Tibial artery (tissue), 4 donors: ENCODE results near the gene FAM13A.

Experiments
- DNase-seq, 2 donors: peaks; one replicate each; pipeline ENCODE4 v3.0.0-alpha.2; 2019
- H3K27ac ChIP-seq, 2 donors: fragments of 200-600 bp; sonication (generic) in 1 of 2; 1 replicate in 1 of 2; 2 replicates in 1 of 2; pipeline ENCODE4 v1.5.1; 2018 to 2019; ENCODE audit warnings: mild to moderate bottlenecking in 1 of 2
- H3K27me3 ChIP-seq, 2 donors: fragments of 200-600 bp; sonication (generic) in 1 of 2; one replicate each; pipeline versions ENCODE4 v1.5.1 to v1.6.0; 2016 to 2019
- H3K36me3 ChIP-seq, 3 donors: fragments of 200-600 bp; sonication (generic) in 2 of 3; one replicate each; pipeline ENCODE4 v1.5.1; 2016 to 2019; ENCODE audit warnings: mild to moderate bottlenecking in 2 of 3
- H3K4me1 ChIP-seq, 4 donors: fragments of 200-600 bp; sonication (generic) in 2 of 4; 1 replicate in 3 of 4; 2 replicates in 1 of 4; pipeline ENCODE4 v1.5.1; 2016 to 2019
- H3K4me3 ChIP-seq, 2 donors: fragments of 200-600 bp; sonication (generic) in 1 of 2; 1 replicate in 1 of 2; 2 replicates in 1 of 2; pipeline ENCODE4 v1.5.1; 2018 to 2019; ENCODE audit warnings: mild to moderate bottlenecking in 2 of 2
- H3K9me3 ChIP-seq, 3 donors: fragments of 200-600 bp; sonication (generic) in 1 of 3; one replicate each; pipeline ENCODE4 v1.5.1; 2016 to 2019
- intact Hi-C: fragments of 100-400 bp; cut with DNase I; formaldehyde crosslinking; loops from one replicate; pipeline ENCODE4 v1.15.0; 2023; ENCODE audit warnings: low total_unique reads
- TF ChIP-seq, protein P1 (sequence below), 2 experiments: fragments of 200-600 bp in 1 of 2; fragments of 450-650 bp in 1 of 2; IDR thresholded peaks; one replicate each; pipeline ENCODE4 v1.5.1; 2017 to 2019; ENCODE audit warnings: antibody characterized with exemption in 2 of 2, mild to moderate bottlenecking in 1 of 2, moderate library complexity in 1 of 2

FAM13A gene

DNA sequence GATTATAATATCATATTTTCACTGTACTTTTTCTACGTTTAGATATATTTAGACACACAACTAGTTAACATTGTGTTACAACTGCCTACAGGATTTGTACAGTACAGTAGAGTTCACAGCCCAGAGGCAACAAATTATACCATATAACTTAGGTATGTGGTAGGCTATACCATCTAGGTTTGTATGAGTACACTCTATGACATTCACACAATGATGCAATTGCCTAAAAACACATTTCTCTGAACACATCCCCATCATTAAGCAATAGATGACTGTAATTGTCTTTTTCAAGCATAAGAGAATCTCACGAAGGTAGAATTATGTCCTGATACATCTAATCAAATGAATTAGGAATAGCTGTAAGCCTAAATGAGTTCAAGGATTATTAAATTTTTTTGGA lies 42.0 kb upstream of the FAM13A start:
- Histone ChIP-seq H3K9me3 (no peaks in the 10 kb centered on the region), H3K27me3 (no peaks in the 10 kb centered on the region), H3K27ac (no peak overlapping the region), H3K4me3 (no peak overlapping the region), H3K4me1 (no peaks in the 10 kb centered on the region), H3K36me3 (no peaks in the 10 kb centered on the region)
- no peak for DNase-seq
- intact Hi-C loops: no loop called here
- TF ChIP-seq, protein P1, sequence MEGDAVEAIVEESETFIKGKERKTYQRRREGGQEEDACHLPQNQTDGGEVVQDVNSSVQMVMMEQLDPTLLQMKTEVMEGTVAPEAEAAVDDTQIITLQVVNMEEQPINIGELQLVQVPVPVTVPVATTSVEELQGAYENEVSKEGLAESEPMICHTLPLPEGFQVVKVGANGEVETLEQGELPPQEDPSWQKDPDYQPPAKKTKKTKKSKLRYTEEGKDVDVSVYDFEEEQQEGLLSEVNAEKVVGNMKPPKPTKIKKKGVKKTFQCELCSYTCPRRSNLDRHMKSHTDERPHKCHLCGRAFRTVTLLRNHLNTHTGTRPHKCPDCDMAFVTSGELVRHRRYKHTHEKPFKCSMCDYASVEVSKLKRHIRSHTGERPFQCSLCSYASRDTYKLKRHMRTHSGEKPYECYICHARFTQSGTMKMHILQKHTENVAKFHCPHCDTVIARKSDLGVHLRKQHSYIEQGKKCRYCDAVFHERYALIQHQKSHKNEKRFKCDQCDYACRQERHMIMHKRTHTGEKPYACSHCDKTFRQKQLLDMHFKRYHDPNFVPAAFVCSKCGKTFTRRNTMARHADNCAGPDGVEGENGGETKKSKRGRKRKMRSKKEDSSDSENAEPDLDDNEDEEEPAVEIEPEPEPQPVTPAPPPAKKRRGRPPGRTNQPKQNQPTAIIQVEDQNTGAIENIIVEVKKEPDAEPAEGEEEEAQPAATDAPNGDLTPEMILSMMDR (IDR thresholded peaks at IDR 0.05): no peak

DNA sequence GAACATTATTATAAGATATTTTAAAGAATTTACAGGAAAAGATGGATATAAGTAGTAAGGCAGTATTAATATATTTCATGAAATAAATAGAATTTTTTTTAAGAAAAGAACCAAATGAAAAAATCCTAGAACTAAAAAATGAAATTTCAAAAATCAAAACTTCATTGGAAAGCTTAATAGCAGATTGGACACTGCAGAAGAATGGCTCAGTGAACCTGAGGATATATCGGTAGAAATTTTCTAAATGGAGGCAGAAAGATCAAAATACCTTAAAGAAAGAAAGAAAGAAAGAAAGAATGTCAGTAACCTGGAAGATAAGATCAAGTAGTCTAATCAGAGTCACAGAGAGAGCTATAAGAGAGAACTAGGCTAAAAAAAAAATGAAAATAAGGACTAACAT lies 21.3 kb upstream of the FAM13A start:
- no peak for DNase-seq
- TF ChIP-seq, protein P1 (IDR thresholded peaks at IDR 0.05): no peak
- intact Hi-C loops: no loop called here
- Histone ChIP-seq H3K9me3 (peaks cover 0 to 11% (median 5%) of the 10 kb centered on the region in 3 donors), H3K27me3 (no peaks in the 10 kb centered on the region), H3K27ac (no peak overlapping the region), H3K4me3 (no peak overlapping the region), H3K36me3 (peaks cover 0 to 4% (median 0%) of the 10 kb centered on the region in 3 donors), H3K4me1 (no peaks in the 10 kb centered on the region)

DNA sequence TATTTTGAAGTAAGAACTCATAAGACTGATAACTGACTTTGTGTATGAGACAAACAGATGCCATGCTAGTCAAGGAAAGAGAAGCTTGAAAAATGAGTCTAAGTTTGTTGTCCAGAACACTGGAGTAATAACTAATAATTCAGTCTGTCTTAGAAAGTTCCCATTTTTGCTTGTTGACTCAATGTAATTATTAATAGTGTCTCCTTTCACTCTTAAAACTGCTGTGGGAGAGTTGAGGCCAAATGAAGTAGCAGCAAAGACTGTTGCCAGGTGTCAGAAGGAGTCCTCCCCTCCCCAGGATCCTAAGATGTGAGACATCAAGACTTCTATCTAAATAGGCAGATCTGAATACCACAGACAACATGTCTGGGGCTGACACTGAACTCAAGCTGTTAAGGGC lies 20.8 kb upstream of the FAM13A start:
- Histone ChIP-seq H3K4me1 (no peaks in the 10 kb centered on the region), H3K27me3 (no peaks in the 10 kb centered on the region), H3K36me3 (peaks cover 0 to 4% (median 0%) of the 10 kb centered on the region in 3 donors), H3K9me3 (peaks cover 0 to 11% (median 5%) of the 10 kb centered on the region in 3 donors), H3K4me3 (no peak overlapping the region), H3K27ac (no peak overlapping the region)
- TF ChIP-seq, protein P1 (IDR thresholded peaks at IDR 0.05): no peak
- no peak for DNase-seq
- intact Hi-C loops: no loop called here

DNA sequence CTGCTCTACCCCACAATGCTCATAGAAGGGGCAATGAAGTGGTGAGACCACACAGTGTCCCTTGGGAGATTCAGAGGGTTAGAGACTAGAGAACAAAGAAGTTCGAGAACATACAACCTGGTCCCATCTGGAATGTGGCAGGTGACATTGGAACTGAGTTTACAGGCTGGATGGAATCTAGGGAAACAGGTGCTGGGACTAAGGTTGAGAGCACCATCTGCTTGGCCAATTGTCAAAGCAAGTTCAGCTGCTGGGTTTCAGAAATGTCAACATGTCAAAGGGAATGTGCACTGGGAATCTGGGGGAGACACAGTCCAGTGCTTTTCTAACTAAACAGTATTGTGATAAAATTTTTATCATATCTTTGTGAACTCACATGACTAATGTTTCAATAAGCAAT lies 15.9 kb upstream of the FAM13A start:
- no peak overlapping the region for H3K27ac ChIP-seq
- intact Hi-C loops: no loop called here

DNA sequence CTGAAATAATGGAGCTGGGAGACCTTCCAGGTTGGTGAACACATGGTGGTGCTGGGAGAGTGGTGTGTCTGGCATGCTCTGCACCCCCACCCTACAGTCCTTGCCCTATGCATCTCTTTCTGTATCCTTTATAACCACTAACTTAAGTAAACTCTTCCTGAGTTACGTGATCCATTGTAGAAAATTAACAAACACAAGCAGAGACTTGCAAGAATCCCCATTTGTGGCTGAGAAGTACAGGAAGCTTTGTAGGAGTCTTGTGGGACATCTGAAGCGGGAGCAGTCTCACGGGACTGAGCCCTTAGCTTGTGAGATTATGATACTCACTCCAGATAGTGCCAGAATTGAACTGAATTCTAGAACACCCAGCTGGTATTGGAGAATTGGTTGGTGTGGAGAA lies 14.3 kb upstream of the FAM13A start:
- H3K4me3 ChIP-seq: no peak overlapping the region
- TF ChIP-seq, protein P1 (IDR thresholded peaks at IDR 0.05): no peak
- no peaks in the 10 kb centered on the region for H3K4me1 ChIP-seq
- DNase-seq: no peak
- no peaks in the 10 kb centered on the region for H3K27me3 ChIP-seq
- H3K27ac ChIP-seq: no peak overlapping the region
- intact Hi-C loops: no loop called here
- no peaks in the 10 kb centered on the region for H3K36me3 ChIP-seq
- H3K9me3 ChIP-seq: no peaks in the 10 kb centered on the region

More for the DNA sequence above, 15.9 kb upstream of the FAM13A start:
- peaks cover 0 to 2% (median 0%) of the 10 kb centered on the region in 3 donors for H3K36me3 ChIP-seq
- DNase-seq: no peak
- TF ChIP-seq, protein P1 (IDR thresholded peaks at IDR 0.05): no peak
- no peak overlapping the region for H3K4me3 ChIP-seq
- peaks cover 0 to 5% (median 0%) of the 10 kb centered on the region in 3 donors for H3K9me3 ChIP-seq
- H3K4me1 ChIP-seq: no peaks in the 10 kb centered on the region
- H3K27me3 ChIP-seq: no peaks in the 10 kb centered on the region

DNA sequence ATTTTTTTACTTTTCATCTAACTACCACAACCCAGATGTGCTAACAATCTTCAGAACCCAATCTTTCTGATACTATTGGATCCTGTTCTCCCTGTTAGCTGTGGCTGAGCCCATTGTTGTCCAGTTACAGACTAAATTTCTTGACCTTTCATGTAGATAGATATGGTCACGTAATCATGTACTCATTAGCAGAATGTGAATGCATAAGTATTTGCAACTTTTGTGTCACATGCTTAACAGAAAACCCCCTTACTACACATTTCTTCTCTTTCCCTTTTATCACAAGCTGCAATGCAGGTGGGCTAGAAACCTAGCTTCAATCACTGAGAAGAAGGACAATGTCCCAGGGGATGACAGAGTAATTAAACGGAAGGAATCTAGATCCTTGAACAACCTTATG lies 13.1 kb upstream of the FAM13A start:
- intact Hi-C loops: no loop called here
- Histone ChIP-seq H3K9me3 (no peaks in the 10 kb centered on the region), H3K4me1 (no peaks in the 10 kb centered on the region), H3K27me3 (no peaks in the 10 kb centered on the region), H3K36me3 (no peaks in the 10 kb centered on the region), H3K27ac (no peak overlapping the region), H3K4me3 (no peak overlapping the region)
- TF ChIP-seq, protein P1 (IDR thresholded peaks at IDR 0.05): no peak
- no peak for DNase-seq
